Activated naive CD8-positive, alpha-beta T cell treated with anti-CD3 and anti-CD28 coated beads, Interleukin-2, amount 10 ng/mL, durations not matched to agents 7 days and 5 days (primary cell): ENCODE data around the gene PRLHR. TPM values are rescaled to one million over a fixed set of nuclear protein-coding genes. Genes with fewer than 3 reads are reported as not detected.

Experiments used
- ATAC-seq: fragments of 150-1000 bp; cut with Tn5 transposase; one replicate; pipeline ENCODE4 v1.10.0; 2021; ENCODE audit warnings: low read depth, moderate library complexity
- POLR2A ChIA-PET: fragments of 350-600 bp; sonication (Branson Sonifier 250); formaldehyde crosslinking; loops from one replicate; lab custom pipeline; 2021; ENCODE audit warnings: antibody characterized with exemption; lab: Charles Lee
- DNase-seq: peaks from one replicate; pipeline ENCODE4 v3.0.0; 2021
- H3K27ac Mint-ChIP-seq: one replicate; pipeline ENCODE4 v1.8.0; 2022; ENCODE audit warnings: mild to moderate bottlenecking, mixed read lengths
- H3K27me3 Mint-ChIP-seq: one replicate; pipeline ENCODE4 v1.8.0; 2022; ENCODE audit warnings: mild to moderate bottlenecking, moderate library complexity, mixed read lengths
- H3K36me3 Mint-ChIP-seq: one replicate; pipeline ENCODE4 v1.8.0; 2021; ENCODE audit warnings: mild to moderate bottlenecking, mixed read lengths
- H3K4me1 Mint-ChIP-seq: one replicate; pipeline ENCODE4 v1.8.0; 2021; ENCODE audit warnings: mixed read lengths
- H3K4me3 Mint-ChIP-seq: one replicate; pipeline ENCODE4 v1.8.0; 2022; ENCODE audit warnings: mild to moderate bottlenecking, moderate library complexity, mixed read lengths
- H3K9me3 Mint-ChIP-seq: one replicate; pipeline ENCODE4 v1.8.0; 2021; ENCODE audit warnings: mixed read lengths
- total RNA-seq, 2 experiments: library from RNA; stranded (reverse); gene quantifications; one replicate each; pipeline ENCODE4 v1.2.3, GENCODE V29; 2021

PRLHR gene
- total RNA-seq, 2 experiments from 2014 or later: not detected

- POLR2A ChIA-PET: no interaction called here
- no peak overlapping the region for H3K4me3 Mint-ChIP-seq
- no peak for ATAC-seq
Observed at GRCh38 chr10:118565301-118566075, 30.0 kb downstream of the PRLHR start.

GRCh38 chr10:118564652-118565051 lies 30.8 kb downstream of the PRLHR start:
- H3K9me3 Mint-ChIP-seq: peaks cover 2% of the 10 kb centered on the region
- H3K4me3 Mint-ChIP-seq: no peak overlapping the region
- H3K27me3 Mint-ChIP-seq: peaks cover 7% of the 10 kb centered on the region
- H3K27ac Mint-ChIP-seq: no peak overlapping the region
- no peaks in the 10 kb centered on the region for H3K36me3 Mint-ChIP-seq
- ATAC-seq (no peak), DNase-seq (no peak)
- H3K4me1 Mint-ChIP-seq: no peaks in the 10 kb centered on the region
- POLR2A ChIA-PET: no interaction called here

More at GRCh38 chr10:118565301-118566075, 30.0 kb downstream of the PRLHR start:
- H3K27ac Mint-ChIP-seq: no peak overlapping the region
- H3K4me1 Mint-ChIP-seq: no peaks in the 10 kb centered on the region
- peaks cover 2% of the 10 kb centered on the region for H3K9me3 Mint-ChIP-seq
- DNase-seq: no peak
- H3K27me3 Mint-ChIP-seq: peaks cover 7% of the 10 kb centered on the region
- H3K36me3 Mint-ChIP-seq: no peaks in the 10 kb centered on the region

- POLR2A ChIA-PET: no interaction called here
- Mint-ChIP-seq H3K27ac (no peak overlapping the region), H3K9me3 (peaks cover 2% of the 10 kb centered on the region), H3K4me3 (no peak overlapping the region), H3K27me3 (peaks cover 10% of the 10 kb centered on the region), H3K4me1 (no peaks in the 10 kb centered on the region), H3K36me3 (no peaks in the 10 kb centered on the region)
- no peak for ATAC-seq
- DNase-seq: no peak
Observed at GRCh38 chr10:118564114-118564513, 31.3 kb downstream of the PRLHR start.

- H3K27me3 Mint-ChIP-seq: peaks cover 12% of the 10 kb centered on the region
- POLR2A ChIA-PET: no interaction called here
- H3K36me3 Mint-ChIP-seq: no peaks in the 10 kb centered on the region
- H3K4me1 Mint-ChIP-seq: no peaks in the 10 kb centered on the region
- H3K4me3 Mint-ChIP-seq: no peak overlapping the region
- H3K9me3 Mint-ChIP-seq: peaks cover 2% of the 10 kb centered on the region
- no peak overlapping the region for H3K27ac Mint-ChIP-seq
- DNase-seq (no peak), ATAC-seq (no peak)
Observed at GRCh38 chr10:118563373-118563890, 32.0 kb downstream of the PRLHR start.

- no peak for ATAC-seq
- H3K27me3 Mint-ChIP-seq: peaks cover 13% of the 10 kb centered on the region
- POLR2A ChIA-PET: no interaction called here
- no peak for DNase-seq
- no peak overlapping the region for H3K4me3 Mint-ChIP-seq
- no peaks in the 10 kb centered on the region for H3K4me1 Mint-ChIP-seq
- peaks cover 2% of the 10 kb centered on the region for H3K9me3 Mint-ChIP-seq
- no peak overlapping the region for H3K27ac Mint-ChIP-seq
- no peaks in the 10 kb centered on the region for H3K36me3 Mint-ChIP-seq
Observed at GRCh38 chr10:118562851-118563250, 32.6 kb downstream of the PRLHR start.

- ATAC-seq: no peak
- POLR2A ChIA-PET: no interaction called here
- Mint-ChIP-seq H3K4me1 (no peaks in the 10 kb centered on the region), H3K4me3 (no peak overlapping the region), H3K27ac (no peak overlapping the region), H3K9me3 (peaks cover 2% of the 10 kb centered on the region), H3K27me3 (peaks cover 50% of the 10 kb centered on the region), H3K36me3 (no peaks in the 10 kb centered on the region)
- DNase-seq: no peak
Observed at GRCh38 chr10:118557946-118558345, 37.5 kb downstream of the PRLHR start.

GRCh38 chr10:118551535-118552100 lies 43.8 kb downstream of the PRLHR start:
- POLR2A ChIA-PET: no interaction called here
- ATAC-seq (no peak), DNase-seq (no peak)
- Mint-ChIP-seq H3K4me3 (no peak overlapping the region), H3K4me1 (no peaks in the 10 kb centered on the region), H3K36me3 (no peaks in the 10 kb centered on the region), H3K27ac (no peak overlapping the region), H3K9me3 (no peaks in the 10 kb centered on the region), H3K27me3 (peaks cover 62% of the 10 kb centered on the region)

GRCh38 chr10:118547282-118547681 lies 48.2 kb downstream of the PRLHR start:
- POLR2A ChIA-PET: no interaction called here
- Mint-ChIP-seq H3K27ac (no peak overlapping the region), H3K9me3 (no peaks in the 10 kb centered on the region), H3K27me3 (peaks cover 51% of the 10 kb centered on the region), H3K36me3 (no peaks in the 10 kb centered on the region), H3K4me1 (peaks cover 3% of the 10 kb centered on the region), H3K4me3 (no peak overlapping the region)
- no peak for ATAC-seq
- DNase-seq: no peak

GRCh38 chr10:118546479-118546878 lies 49.0 kb downstream of the PRLHR start:
- H3K4me1 Mint-ChIP-seq: peaks cover 3% of the 10 kb centered on the region
- ATAC-seq (no peak), DNase-seq (no peak)
- H3K9me3 Mint-ChIP-seq: no peaks in the 10 kb centered on the region
- POLR2A ChIA-PET: no interaction called here
- H3K27ac Mint-ChIP-seq: no peak overlapping the region
- no peaks in the 10 kb centered on the region for H3K36me3 Mint-ChIP-seq
- H3K27me3 Mint-ChIP-seq: peaks cover 49% of the 10 kb centered on the region
- H3K4me3 Mint-ChIP-seq: no peak overlapping the region

GRCh38 chr10:118545381-118545780 lies 50.1 kb downstream of the PRLHR start:
- peaks cover 6% of the 10 kb centered on the region for H3K4me1 Mint-ChIP-seq
- POLR2A ChIA-PET: no interaction called here
- DNase-seq (no peak), ATAC-seq (no peak)
- H3K27me3 Mint-ChIP-seq: peaks cover 47% of the 10 kb centered on the region
- no peaks in the 10 kb centered on the region for H3K36me3 Mint-ChIP-seq
- no peaks in the 10 kb centered on the region for H3K9me3 Mint-ChIP-seq
- no peak overlapping the region for H3K27ac Mint-ChIP-seq
- no peak overlapping the region for H3K4me3 Mint-ChIP-seq

GRCh38 chr10:118544401-118544948 lies 51.0 kb downstream of the PRLHR start:
- H3K36me3 Mint-ChIP-seq: no peaks in the 10 kb centered on the region
- ATAC-seq (no peak), DNase-seq (no peak)
- H3K4me3 Mint-ChIP-seq: no peak overlapping the region
- H3K9me3 Mint-ChIP-seq: no peaks in the 10 kb centered on the region
- peaks cover 46% of the 10 kb centered on the region for H3K27me3 Mint-ChIP-seq
- peaks cover 6% of the 10 kb centered on the region for H3K4me1 Mint-ChIP-seq
- no peak overlapping the region for H3K27ac Mint-ChIP-seq
- POLR2A ChIA-PET: no interaction called here

- POLR2A ChIA-PET: interaction anchor here (1.0 kb wide), 1 partner anchor 85 kb away, joined by 3 read pairs; no protein-coding TSS in a partner anchor
- peak; percentile 67 for DNase-seq
- Mint-ChIP-seq H3K27me3 (peaks cover 45% of the 10 kb centered on the region), H3K9me3 (no peaks in the 10 kb centered on the region), H3K27ac (no peak overlapping the region), H3K36me3 (peaks cover under 1% of the 10 kb centered on the region), H3K4me1 (peaks cover 6% of the 10 kb centered on the region), H3K4me3 (no peak overlapping the region)
- peak; percentile 89 for ATAC-seq
Observed at GRCh38 chr10:118543714-118544400, 51.6 kb downstream of the PRLHR start.

GRCh38 chr10:118542745-118543144 lies 52.7 kb downstream of the PRLHR start:
- H3K4me1 Mint-ChIP-seq: peaks cover 6% of the 10 kb centered on the region
- no peak overlapping the region for H3K4me3 Mint-ChIP-seq
- peaks cover 1% of the 10 kb centered on the region for H3K36me3 Mint-ChIP-seq
- DNase-seq: no peak
- POLR2A ChIA-PET: interaction anchor here (1.0 kb wide), 1 partner anchor 84 kb away, joined by 3 read pairs; no protein-coding TSS in a partner anchor
- H3K27ac Mint-ChIP-seq: no peak overlapping the region
- peaks cover 54% of the 10 kb centered on the region for H3K27me3 Mint-ChIP-seq
- no peak for ATAC-seq
- no peaks in the 10 kb centered on the region for H3K9me3 Mint-ChIP-seq
